GM19025 (cell line): ENCODE data around the gene ZSWIM9.

Source experiments
- ATAC-seq: cut with Tn5 transposase; IDR thresholded peaks from one replicate; pipeline ENCODE4 v1.9.1; 2021; ENCODE audit warnings: mild to moderate bottlenecking, low read depth, moderate library complexity; ENCODE audit not compliant: unreplicated experiment

ZSWIM9 gene

DNA sequence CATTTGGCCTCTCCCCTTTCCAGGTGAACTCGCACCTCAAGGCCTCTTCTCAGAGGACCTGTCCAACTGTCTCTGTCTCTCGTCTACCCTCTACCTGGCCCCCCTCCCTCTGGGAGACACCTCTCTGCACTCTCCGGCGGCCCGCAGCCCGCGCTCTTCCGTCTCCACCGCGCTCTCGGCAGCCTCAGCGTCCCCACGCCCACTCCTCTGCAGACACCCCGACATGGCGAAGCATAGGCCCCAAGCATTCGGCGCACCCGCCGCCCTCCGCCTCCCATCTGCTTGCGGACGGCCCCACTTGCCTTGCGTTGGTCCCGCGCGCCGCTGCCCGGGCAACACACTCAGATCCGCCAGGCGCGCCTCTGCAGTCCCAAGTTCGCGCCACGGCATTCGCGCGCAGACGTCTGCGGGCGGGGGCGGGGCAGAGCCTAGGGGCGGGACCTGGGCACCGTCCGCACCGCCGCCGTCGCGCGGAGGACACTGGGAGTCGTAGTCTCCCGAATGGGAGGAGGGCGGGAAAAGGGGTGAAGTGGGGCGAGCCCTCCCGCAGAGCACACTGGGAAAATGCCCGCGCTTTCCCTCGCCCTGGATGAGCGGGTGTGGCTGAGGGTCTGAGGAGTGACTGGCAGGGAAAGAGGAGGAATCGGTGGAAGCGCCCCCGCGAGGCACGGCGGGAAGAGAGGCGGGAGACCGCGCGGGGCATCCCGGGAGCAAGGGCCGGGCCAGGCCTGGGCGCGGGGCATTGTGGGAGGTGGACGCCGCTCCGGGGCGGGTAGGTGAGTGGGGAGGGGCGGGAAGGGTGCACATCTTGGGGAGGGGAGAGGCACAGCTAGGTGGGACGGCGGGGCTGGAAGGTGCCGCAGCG lies at the start of gene ZSWIM9, which contains the start of gene LIG1:
ZSWIM9 (plus strand) TSS at position 742 of the 865 bp plus-strand sequence. CDS start 1,123 bp downstream, outside the sequence.
LIG1 (minus strand) TSS at position 406 of the 865 bp plus-strand sequence. CDS start 4,778 bp downstream, outside the sequence.
- ATAC-seq = peak; percentile 86

DNA sequence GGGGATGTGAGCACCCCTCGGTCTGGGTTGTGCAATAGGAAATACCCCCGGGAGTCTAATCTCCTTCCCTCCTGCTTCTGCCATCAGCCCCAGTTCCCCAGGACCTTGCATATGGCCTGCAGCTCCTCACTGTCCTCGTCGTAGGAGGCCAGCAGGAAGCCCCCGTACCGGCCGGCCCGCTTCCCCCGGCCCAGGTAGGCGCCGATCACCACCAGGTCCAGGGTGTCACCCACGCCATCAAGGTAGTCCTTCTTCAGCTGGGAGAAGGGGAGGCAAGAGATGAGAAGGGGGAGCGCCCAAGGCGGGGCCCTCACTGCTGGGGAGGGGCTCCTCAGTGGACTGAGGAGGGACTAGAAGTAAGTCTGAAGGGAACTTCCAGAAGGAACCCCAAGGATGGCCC lies 49.4 kb upstream of the ZSWIM9 start:
- ATAC-seq = no peak

DNA sequence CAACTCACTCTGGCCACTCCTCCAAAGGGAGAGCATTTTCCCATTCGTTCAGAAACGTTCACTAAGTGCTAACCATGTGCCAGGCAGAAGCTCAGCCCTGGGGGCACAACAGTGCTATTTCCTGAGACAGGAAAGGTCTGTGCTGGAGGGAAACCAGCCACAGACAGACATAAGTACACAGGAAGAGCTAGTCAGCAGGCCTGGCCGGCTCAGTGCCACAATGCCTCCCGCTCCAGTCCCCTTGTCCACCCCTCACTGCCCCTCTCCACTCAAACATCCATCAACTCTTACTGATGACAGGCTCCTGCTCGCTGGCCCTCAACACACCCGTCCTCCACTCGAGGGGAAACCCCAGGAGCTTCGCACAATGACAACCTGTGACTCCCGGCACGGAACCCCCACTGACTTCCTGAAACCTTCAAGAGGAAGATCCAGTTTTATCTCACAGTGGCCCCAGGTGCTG lies 48.5 kb upstream of the ZSWIM9 start:
- no peak for ATAC-seq

DNA sequence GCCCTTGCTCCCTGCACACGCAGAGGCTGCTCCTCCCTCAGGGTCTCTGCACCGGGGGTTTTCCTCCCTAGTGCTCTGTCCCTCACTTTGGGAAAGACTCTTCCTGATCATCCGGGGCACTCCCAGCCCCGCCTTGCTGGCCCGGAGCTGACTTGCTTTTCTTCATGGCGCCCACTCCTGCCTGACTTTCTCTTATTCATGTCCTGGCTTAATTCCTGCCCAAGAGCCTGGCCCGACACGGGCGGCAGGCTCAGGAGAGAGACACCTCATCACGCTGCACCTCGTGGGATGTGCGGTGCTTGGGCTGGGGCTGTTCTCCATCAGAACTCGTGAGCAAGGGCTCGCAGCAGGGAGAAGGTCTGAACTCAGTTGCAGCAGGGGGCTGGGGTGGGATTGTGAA lies 48.1 kb upstream of the ZSWIM9 start:
- no peak for ATAC-seq

DNA sequence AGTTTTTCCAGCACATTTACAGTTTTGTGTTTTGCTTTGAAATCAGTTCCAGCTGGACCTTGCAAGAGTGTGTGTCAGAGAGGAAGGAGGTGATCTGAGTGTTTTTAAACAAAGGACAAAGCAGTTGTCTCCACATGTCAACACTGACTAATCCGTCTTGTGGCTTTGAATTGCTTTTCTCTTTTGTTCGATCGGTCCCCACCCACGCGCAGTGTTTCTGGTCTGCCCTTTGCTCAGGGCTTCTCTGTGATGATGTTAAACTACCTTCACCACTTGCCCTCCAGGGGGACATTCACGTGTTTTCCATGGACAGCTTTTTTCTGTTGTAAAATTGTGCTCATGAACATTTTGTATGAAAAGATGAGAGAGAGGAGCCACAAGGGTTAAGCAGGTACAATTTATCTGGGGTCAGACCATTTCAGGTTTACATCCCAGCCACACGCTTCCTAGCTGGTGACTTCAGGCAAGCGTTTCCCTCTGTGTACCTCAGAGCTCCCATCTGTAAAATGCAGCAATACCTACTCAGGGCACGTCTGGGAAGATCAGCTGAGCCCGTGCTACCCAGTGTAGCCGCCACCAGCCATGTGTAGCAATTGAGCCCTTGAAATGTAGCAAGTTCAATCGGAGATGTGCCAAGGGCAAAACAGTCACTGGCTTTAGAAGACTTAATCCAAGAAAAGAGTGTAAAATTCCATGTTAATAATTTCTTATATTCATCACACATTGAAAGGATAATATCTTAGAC lies 46.4 kb upstream of the ZSWIM9 start:
- no peak for ATAC-seq

DNA sequence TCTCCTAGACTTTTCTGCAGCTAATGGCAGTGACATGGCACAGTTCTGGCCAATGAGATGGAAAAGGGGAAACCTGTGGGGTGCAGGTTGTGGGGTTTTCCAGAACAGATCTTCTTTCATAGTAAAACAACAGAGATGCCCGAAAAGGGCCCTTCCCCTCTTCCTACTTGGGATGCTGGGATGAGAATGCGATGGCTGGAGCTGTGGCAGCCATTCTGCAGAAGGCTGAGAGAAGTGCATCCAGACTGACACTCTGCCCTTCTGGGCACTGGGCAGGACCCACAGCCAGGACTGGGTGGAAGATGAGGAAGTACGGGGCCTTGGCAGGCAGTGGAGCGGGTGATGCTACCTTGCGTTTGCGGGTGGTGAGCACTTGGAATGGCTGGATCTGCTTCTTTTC lies 42.9 kb upstream of the ZSWIM9 start:
- no peak for ATAC-seq

DNA sequence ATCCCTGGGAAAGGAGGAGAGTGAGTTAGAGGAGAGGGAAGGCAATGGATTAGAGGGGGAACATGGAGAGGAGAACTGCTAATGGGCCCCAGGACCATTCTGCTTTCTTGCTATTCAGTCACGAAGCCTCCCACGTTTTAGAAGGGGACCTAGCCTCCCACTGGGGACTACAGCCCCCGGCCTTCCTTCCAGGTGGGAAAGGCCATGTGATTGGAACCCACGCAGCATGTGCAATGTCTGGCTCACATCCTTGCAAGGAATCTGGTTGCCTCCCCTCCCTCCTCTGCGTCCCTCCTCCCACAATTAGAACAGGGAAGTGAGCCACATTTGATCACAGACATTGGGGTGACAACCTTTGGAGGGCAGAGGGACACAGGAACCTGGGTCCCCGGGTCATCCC lies 37.4 kb upstream of the ZSWIM9 start:
- ATAC-seq = no peak

DNA sequence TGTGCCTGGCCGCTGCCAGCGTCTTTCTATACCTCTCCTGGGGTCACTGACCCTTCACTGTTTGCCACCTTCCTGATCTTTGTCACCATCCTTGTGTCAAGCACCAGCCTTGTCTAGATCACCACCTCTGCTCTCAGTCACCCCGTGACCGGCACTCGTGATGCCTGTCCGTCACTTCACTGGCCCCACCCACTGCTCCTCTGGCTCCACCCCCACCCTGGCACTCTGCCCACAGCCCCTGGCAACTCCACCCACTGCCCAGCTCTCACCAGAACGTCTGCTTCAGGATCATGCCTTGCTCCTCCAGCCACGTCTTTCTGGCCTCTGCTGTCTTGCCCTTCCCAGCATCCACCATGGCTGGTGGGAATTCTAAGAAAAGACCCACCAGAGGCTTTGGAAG lies 35.1 kb upstream of the ZSWIM9 start:
- no peak for ATAC-seq

DNA sequence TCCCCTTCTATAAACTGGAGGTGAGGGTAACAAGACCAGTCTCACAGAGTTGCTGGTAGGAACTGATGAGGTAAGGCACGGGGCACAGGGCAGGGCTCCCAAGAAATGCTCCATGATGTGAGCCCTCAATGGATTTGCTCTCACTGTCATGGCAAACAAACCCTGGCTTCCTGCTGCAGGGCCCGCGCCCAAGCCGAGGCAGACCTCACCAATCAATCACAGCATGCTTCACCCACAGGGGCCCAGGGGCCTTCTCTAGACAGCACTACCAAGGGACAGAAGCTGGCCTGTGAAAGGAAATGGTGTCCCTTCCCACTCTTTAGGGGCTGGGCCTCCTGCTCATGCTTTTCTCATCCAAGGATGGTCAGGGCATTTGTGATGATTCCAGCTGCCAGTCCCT lies 33.9 kb upstream of the ZSWIM9 start:
- no peak for ATAC-seq

DNA sequence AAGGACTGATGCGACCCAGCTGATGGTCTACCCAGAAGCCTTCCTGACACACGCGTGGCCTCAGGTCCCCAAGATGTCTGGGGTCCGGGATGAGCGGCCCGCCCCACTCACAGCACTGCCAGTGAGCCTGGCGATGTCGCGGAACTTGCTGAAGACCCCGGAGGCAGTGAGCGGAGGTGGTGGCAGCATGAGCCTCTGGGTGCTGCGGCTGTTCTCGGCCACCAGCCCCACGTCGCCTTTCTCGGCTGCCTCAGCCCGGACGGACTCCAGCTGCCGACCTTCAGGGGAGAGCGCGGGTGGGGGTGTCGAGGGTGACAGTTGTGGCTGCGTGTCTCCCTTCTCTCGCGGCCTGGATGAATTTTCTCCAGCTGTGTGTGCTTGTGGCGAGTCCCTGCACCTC lies 33.1 kb upstream of the ZSWIM9 start:
- ATAC-seq = no peak

DNA sequence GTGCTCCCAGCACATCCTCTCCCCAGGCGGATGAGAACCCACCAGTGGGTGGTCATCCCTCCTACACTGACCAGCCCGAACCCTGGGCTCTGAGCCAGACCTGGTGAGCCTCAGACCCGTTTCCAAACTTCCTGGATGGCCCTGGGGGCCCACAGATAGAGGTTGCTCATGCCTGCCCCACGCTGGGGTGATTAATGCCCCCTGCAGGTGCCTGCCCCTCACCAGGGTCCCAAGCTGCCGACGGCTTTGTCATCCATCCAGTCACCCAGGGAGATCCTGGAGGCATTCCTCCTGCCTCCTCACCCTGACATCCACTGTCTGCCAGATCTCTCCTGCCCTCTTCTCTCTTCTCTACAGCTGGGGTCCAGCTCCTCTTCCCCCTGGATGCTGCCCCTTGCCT lies 31.4 kb upstream of the ZSWIM9 start:
- ATAC-seq = no peak

DNA sequence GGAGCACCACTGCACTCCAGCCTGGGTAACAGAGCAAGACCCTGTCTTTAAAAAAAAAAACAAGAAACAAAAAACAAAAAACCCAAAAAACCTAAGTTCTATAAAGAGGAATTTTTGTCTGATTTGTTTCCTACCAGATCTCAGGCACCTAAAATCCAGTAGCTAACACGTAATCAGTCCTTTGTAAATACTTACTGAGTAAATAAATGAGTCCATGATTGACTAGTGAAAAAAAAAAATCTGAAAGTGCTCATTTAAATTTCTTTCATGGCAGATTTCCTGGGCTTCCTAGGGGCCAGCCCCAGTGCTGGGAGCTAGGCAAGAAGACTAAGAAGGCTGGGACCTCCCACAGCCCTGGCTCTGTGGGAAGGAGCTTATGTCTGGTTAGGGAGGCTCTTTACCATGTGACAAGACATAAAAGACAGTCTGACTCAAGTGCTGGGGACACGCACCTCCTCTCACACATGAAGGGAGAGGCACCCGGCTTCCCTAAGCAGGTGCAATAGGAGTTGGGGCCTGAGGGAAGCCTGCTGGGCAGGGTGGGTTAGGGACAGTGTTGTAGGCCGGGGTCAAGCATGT lies 22.8 kb upstream of the ZSWIM9 start:
- no peak for ATAC-seq

DNA sequence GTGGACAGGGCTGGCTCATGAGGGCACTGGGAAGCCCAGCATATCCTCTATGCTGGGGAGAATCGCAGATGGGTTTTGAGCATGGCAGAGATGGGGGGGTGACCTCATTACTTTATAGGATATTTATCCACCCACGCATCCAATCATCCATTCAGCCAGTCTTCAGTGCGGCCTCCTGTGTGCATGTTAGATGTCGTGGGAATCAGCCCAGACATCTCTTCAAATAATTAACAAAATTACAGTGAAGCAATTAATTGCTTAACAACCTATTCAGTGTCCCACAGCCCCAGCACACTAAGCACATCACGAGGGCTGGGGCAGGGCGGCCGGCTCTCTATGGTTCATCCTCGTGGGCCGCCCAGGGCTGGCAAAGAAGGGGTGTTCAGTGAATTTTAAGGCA lies 21.9 kb upstream of the ZSWIM9 start:
- ATAC-seq = no peak

DNA sequence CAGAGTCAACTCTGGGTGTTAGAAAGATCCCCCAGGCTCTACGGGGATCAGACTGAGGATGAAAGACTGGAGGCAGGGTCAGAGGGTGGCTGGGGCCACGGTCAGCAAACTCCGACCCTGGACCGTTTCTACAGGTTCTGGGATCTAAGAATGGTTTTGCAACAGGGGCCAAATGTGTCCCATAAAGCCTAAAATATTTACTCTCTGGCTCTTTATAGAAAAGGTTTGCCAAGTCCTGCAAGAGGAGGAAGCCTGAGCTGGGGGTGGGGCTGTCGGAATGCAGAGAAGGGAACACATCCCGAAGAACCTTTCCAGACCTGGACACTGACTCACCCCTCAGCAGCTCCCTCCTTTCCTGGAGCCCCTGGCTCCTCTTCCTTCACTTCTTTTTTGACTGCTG lies 21.1 kb upstream of the ZSWIM9 start:
- no peak for ATAC-seq

DNA sequence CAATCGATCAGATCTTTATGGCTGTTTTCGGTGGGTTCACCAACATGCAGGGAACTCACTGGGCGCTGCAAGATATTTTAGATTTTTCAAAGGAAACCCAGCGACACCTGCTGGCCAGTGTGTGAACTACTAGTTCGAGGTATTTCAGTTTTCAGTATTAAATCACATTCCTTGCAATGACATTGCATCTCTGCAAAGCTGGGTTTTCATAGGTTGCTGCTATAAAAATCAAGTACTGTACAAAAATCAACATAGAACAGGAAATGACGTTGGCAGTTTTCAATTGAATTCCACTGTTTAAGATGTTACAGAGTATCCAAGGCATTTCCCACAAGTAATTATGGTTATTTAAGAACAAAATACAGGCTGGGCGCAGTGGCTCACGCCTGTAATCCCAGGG lies 17.9 kb upstream of the ZSWIM9 start:
- no peak for ATAC-seq

DNA sequence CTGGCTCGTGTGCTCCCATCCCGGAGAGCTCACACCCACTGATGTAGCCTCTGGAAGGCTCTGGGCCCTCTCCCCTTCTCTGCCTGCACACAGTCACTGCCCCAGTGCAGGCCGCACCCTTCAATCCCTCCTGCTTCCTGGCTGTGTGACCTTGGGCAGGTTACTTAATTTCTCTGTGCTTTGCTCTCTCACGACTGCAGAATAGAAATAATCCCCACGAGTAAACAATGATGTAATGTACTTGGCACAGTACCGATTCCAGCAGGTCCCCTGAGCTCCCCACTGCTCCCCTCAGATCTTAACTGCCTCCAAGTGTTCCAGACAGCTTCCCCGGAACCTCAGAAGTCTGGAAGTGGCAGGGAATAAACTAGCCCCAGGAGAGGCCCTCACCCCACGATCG lies 16.5 kb upstream of the ZSWIM9 start:
- no peak for ATAC-seq

DNA sequence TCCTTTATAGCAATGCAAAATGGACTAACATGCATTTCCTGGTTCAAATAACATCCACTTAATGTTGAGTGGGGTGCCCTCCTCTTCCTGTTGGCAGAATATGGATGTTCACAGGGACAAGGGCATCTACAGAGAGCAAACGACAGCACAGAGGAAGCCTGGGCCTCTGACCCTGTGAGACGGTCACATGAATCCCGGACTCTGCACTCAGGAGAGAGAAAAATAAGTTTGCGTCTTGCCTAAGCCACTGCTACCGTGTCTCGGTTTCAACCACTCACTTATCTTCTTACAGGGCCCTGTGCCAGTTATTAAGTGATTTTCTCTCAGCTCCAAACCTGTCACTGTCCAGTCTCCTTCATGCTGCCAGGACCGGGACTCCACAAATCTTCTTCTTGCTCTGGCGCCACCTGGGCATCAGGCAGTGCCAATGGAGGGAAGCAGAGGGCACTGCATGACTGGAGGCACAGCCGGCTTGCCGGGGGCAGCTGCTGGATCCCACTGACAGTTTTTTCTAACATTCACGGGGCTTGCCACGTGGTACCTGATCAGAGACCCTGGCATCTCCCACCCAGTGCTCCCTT lies 12.2 kb upstream of the ZSWIM9 start:
- ATAC-seq = no peak

DNA sequence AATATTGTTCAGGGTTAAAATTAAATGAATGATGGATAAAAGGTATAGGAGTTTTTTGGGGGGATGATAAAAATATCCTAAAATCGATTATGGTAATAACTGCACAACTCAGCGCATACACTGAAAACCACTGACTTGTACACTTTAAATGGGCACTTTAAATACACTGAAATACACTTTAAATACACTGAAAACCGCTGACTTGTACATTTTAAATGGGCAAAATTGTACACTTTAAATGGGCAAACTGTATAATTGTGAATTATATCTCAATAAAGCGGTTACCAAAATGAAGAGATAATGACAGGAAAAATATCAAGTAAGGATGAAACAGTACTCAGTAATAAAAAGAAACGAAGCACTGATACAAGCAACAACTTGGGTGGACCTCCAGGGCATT lies 1.8 kb upstream of the ZSWIM9 start:
- no peak for ATAC-seq

DNA sequence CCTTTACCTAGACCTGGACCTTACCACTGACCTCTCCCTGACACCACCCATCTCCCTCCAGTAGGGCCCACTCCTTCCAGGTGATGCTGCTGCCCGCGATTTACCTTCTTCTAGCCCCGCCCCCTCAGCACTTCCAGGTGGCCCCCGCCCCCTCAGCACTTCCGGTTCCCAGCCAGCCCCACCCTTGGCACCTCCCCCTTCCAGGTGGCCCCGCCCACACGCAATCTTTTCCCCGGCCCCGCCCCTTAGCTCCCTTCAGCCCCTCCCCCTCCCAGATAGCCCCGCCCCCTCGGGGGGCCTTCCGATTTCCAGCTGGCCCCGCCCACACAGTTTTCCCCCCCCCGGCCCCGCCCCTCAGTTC lies 922 bp upstream of the ZSWIM9 start:
- no peak for ATAC-seq

DNA sequence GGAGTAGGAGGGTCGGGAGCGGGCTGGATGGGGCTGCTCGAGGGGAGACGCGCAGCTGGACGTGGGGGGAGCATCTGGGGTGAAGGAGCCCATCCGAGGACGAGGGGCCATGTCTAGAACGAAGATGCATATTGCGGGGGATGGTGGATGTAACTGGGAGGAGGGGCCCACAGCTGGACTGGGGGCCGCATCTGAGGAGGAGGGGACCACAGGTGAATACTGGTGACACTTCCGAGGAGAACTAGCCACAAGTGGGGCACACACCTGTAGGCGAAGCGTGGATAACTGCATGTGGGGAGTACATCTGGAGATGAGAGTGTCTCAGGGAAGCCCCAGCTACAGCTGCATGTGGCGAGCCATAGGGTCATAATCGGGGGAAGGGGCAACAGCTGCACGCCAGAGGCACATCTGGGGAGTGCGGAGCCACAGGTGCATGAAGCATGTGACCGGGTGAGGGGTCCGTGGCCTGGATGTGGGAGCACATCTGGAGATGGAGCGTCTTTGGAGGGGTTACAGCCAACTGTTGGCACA lies 402 bp downstream of the ZSWIM9 start:
- ATAC-seq = no peak

DNA sequence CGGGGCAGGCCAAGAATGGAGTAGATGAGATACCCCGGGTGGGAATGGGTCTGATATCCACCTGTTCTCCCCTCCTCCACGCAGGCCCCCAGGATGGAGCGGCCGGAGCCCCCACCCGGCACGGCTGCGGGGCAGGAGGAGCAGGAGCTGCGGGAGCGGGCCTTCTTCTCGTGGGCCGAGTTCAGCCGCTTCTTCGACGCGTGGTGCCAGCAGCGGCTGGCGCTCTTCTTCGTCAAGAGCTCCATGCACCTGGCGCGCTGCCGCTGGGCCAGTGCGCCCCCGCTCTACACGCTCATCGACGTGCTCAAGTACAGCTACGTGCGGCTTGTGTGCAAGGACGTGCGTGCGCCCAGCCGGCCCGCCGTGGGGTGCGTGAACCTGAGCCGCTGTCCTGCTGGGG lies 1.2 kb downstream of the ZSWIM9 start:
- no peak for ATAC-seq
